CD14-positive monocyte (primary cell): Measurements from ENCODE around the gene OSBP2. TPM values are rescaled to one million over a fixed set of nuclear protein-coding genes. Genes with fewer than 3 reads are reported as not detected.

Experiments used
- DNase-seq, 3 donors: peaks; one replicate each; pipeline ENCODE4 v3.0.0-alpha.2; 2011 to 2022
- H2AFZ ChIP-seq: 2 replicates; pipeline ENCODE4 v1.6.0; 2012; ENCODE audit warnings: mild to moderate bottlenecking, low read depth, low read length, inconsistent platforms; ENCODE audit not compliant: insufficient read depth, poor library complexity, severe bottlenecking
- H3K27ac ChIP-seq, 2 donors: 1 replicate in 1 of 2; 2 replicates in 1 of 2; pipeline ENCODE4 v1.5.1; 2012 to 2013; ENCODE audit warnings: low read length in 2 of 2, control low read depth in 1 of 2, inconsistent platforms in 1 of 2, low read depth in 1 of 2, mild to moderate bottlenecking in 1 of 2
- H3K27me3 ChIP-seq, 2 donors: one replicate each; pipeline versions ENCODE4 v1.6.0 to v1.6.1; 2011 to 2013; ENCODE audit warnings: low read length in 2 of 2; ENCODE audit not compliant: control insufficient read depth in 2 of 2, insufficient read depth in 2 of 2
- H3K36me3 ChIP-seq, 2 donors: replicated peaks in 1 of 2; 1 replicate in 1 of 2; 2 replicates in 1 of 2; pipeline versions ENCODE4 v1.5.1 to v1.6.1; 2012 to 2013; ENCODE audit warnings: low read length in 2 of 2, control low read depth in 1 of 2, inconsistent platforms in 1 of 2, mild to moderate bottlenecking in 1 of 2; ENCODE audit not compliant: insufficient read depth in 2 of 2, control insufficient read depth in 1 of 2
- H3K4me1 ChIP-seq, 2 donors: 1 replicate in 1 of 2; 2 replicates in 1 of 2; pipeline versions ENCODE4 v1.5.1 to v1.6.1; 2012 to 2013; ENCODE audit warnings: low read length in 2 of 2, control low read depth in 1 of 2, inconsistent platforms in 1 of 2, mild to moderate bottlenecking in 1 of 2, moderate library complexity in 1 of 2; ENCODE audit not compliant: insufficient read depth in 2 of 2, control insufficient read depth in 1 of 2
- H3K4me2 ChIP-seq: replicated peaks from 2 replicates; pipeline ENCODE3; 2012; ENCODE audit warnings: low read length, moderate library complexity, mild to moderate bottlenecking; ENCODE audit not compliant: poor library complexity, severe bottlenecking; ENCODE audit errors: extremely low read depth
- H3K4me3 ChIP-seq, 3 experiments: fragments of 200-600 bp in 1 of 3; sonication (generic) in 1 of 3; replicated peaks in 1 of 3; 1 replicate in 2 of 3; 2 replicates in 1 of 3; pipeline ENCODE4 v1.5.1; 2011 to 2013; ENCODE audit warnings: low read length in 3 of 3, mild to moderate bottlenecking in 3 of 3, control low read depth in 2 of 3, low read depth in 2 of 3, inconsistent platforms in 1 of 3, moderate library complexity in 1 of 3
- H3K79me2 ChIP-seq: 2 replicates; pipeline ENCODE4 v1.6.0; 2012; ENCODE audit warnings: mild to moderate bottlenecking, control low read depth, inconsistent platforms, low read length, moderate library complexity; ENCODE audit not compliant: insufficient read depth
- H3K9ac ChIP-seq: 2 replicates; pipeline ENCODE4 v1.6.0; 2017; ENCODE audit warnings: low read length, mild to moderate bottlenecking; ENCODE audit not compliant: insufficient read depth, poor library complexity, severe bottlenecking
- H3K9me3 ChIP-seq, 2 donors: replicated peaks in 1 of 2; 1 replicate in 1 of 2; 2 replicates in 1 of 2; pipeline versions ENCODE4 v1.5.1 to v1.6.1; 2012 to 2013; ENCODE audit warnings: low read length in 2 of 2, control low read depth in 1 of 2; ENCODE audit not compliant: control insufficient read depth in 1 of 2, insufficient read depth in 1 of 2
- H4K20me1 ChIP-seq: 2 replicates; pipeline ENCODE4 v1.6.0; 2012; ENCODE audit warnings: mild to moderate bottlenecking, low read length, control low read depth, moderate library complexity; ENCODE audit not compliant: insufficient read depth
- H3K27ac Mint-ChIP-seq, 7 donors: one replicate each; pipeline ENCODE4 v1.8.0; 2020; ENCODE audit warnings: mild to moderate bottlenecking in 7 of 7, mixed read lengths in 7 of 7, moderate library complexity in 6 of 7, inconsistent platforms in 2 of 7
- H3K27me3 Mint-ChIP-seq, 3 donors: one replicate each; pipeline ENCODE4 v1.8.0; 2021 to 2022; ENCODE audit warnings: low read depth in 3 of 3, mild to moderate bottlenecking in 3 of 3, mixed read lengths in 3 of 3, moderate library complexity in 3 of 3, inconsistent platforms in 1 of 3
- H3K36me3 Mint-ChIP-seq, 2 donors: one replicate each; pipeline ENCODE4 v1.8.0; 2020; ENCODE audit warnings: mixed read lengths in 2 of 2, inconsistent platforms in 1 of 2, mild to moderate bottlenecking in 1 of 2
- H3K4me1 Mint-ChIP-seq: one replicate; pipeline ENCODE4 v1.8.0; 2020; ENCODE audit warnings: mild to moderate bottlenecking, mixed read lengths
- H3K4me3 Mint-ChIP-seq, 2 donors: one replicate each; pipeline ENCODE4 v1.8.0; 2020; ENCODE audit warnings: mild to moderate bottlenecking in 2 of 2, mixed read lengths in 2 of 2, moderate library complexity in 1 of 2
- H3K9me3 Mint-ChIP-seq, 7 donors: one replicate each; pipeline ENCODE4 v1.8.0; 2020 to 2022; ENCODE audit warnings: mixed read lengths in 7 of 7, mild to moderate bottlenecking in 6 of 7, moderate library complexity in 6 of 7, inconsistent platforms in 2 of 7
- CTCF ChIP-seq: fragments of 200-600 bp; IDR thresholded peaks from one replicate; pipeline ENCODE4 v1.8.0; 2022; ENCODE audit warnings: antibody characterized with exemption, mild to moderate bottlenecking
- WGBS: methylation state at CpG from one replicate; pipeline ENCODE4 v1.1.5; 2013; ENCODE audit warnings: missing lambda C conversion rate; ENCODE audit not compliant: insufficient coverage; 5-methylcytosine and 5-hydroxymethylcytosine counted together
- intact Hi-C, 2 donors: fragments of 100-400 bp; cut with micrococcal nuclease; formaldehyde crosslinking; loops; one replicate each; pipeline versions ENCODE4 v1.15.0 to v1.15.1; 2023
- polyA plus RNA-seq, 3 donors: library from polyadenylated mRNA; depleted of rRNA in 1 of 3; unstranded in 2 of 3; stranded (reverse) in 1 of 3; fragments of 300-500 nt in 2 of 3; fragments of >200 nt in 1 of 3; fragmentation: Illumina TruSeq in 2 of 3; gene quantifications; 1 replicate in 2 of 3; 2 replicates in 1 of 3; pipeline ENCODE4 v1.2.3, GENCODE V29; 2012 to 2021

Gene OSBP2
- polyA plus RNA-seq, 3 donors, result 0.21 to 0.54 TPM; not detected in 1

GRCh38 chr22:30712094-30712493 is 17.4 kb downstream of the OSBP2 start:
- no peak overlapping the region for H3K4me2 ChIP-seq
- no peak for TF ChIP-seq CTCF
- Mint-ChIP-seq H3K27me3 (peaks cover 2 to 9% (median 4%) of the 10 kb centered on the region in 3 donors), H3K4me3 (no peak overlapping the region), H3K36me3 (no peaks in the 10 kb centered on the region), H3K9me3 (no peaks in the 10 kb centered on the region), H3K4me1 (no peaks in the 10 kb centered on the region), H3K27ac (no peak overlapping the region)
- no peak overlapping the region for H3K9ac ChIP-seq
- no peaks in the 10 kb centered on the region for H3K4me1 ChIP-seq
- no peaks in the 10 kb centered on the region for H3K79me2 ChIP-seq
- H2AFZ ChIP-seq, result no peak overlapping the region
- WGBS, result no CpG with 5 or more reads among the region's 1 CpG
- H4K20me1 ChIP-seq, result no peaks in the 10 kb centered on the region
- H3K27me3 ChIP-seq, result no peaks in the 10 kb centered on the region
- H3K27ac ChIP-seq, result no peak overlapping the region
- no peak overlapping the region for H3K4me3 ChIP-seq
- H3K9me3 ChIP-seq, result no peaks in the 10 kb centered on the region
- no peaks in the 10 kb centered on the region for H3K36me3 ChIP-seq
- DNase-seq, result no peak
- intact Hi-C loops, result no loop called here

GRCh38 chr22:30714062-30714461 is 19.4 kb downstream of the OSBP2 start:
- no peak for DNase-seq
- Mint-ChIP-seq H3K4me3 (no peak overlapping the region), H3K36me3 (no peaks in the 10 kb centered on the region), H3K27me3 (peaks cover 2 to 11% (median 6%) of the 10 kb centered on the region in 3 donors), H3K4me1 (no peaks in the 10 kb centered on the region), H3K9me3 (no peaks in the 10 kb centered on the region), H3K27ac (no peak overlapping the region)
- Histone ChIP-seq H3K79me2 (no peaks in the 10 kb centered on the region), H3K9me3 (no peaks in the 10 kb centered on the region), H3K4me3 (no peak overlapping the region), H2AFZ (no peak overlapping the region), H3K36me3 (no peaks in the 10 kb centered on the region), H3K4me1 (no peaks in the 10 kb centered on the region), H3K4me2 (no peak overlapping the region), H3K27me3 (no peaks in the 10 kb centered on the region), H3K27ac (no peak overlapping the region), H3K9ac (no peak overlapping the region), H4K20me1 (no peaks in the 10 kb centered on the region)
- TF ChIP-seq CTCF, result no peak
- intact Hi-C loops, result no loop called here
- no CpG with 5 or more reads among the region's 2 CpGs for WGBS
